HG03571 (cell line): ENCODE data around the gene SPDYE16.
"Not testable (repeated sequence)": the region's sequence is repeated elsewhere in the genome, so short reads cannot be mapped to it uniquely, and the experiment has no call there.

ENCODE experiments used
- ATAC-seq: cut with Tn5 transposase; IDR thresholded peaks from one replicate; pipeline ENCODE4 v1.9.1; 2021; ENCODE audit not compliant: unreplicated experiment

Gene SPDYE16, protein sequence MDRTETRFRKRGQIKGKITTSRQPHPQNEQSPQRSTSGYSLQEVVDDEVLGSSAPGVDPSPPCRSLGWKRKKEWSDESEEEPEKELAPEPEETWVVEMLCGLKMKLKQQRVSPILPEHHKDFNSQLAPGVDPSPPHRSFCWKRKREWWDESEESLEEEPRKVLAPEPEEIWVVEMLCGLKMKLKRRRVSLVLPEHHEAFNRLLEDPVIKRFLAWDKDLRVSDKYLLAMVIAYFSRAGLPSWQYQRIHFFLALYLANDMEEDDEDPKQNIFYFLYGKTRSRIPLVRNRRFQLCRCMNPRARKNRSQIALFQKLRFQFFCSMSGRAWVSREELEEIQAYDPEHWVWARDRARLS

DNA sequence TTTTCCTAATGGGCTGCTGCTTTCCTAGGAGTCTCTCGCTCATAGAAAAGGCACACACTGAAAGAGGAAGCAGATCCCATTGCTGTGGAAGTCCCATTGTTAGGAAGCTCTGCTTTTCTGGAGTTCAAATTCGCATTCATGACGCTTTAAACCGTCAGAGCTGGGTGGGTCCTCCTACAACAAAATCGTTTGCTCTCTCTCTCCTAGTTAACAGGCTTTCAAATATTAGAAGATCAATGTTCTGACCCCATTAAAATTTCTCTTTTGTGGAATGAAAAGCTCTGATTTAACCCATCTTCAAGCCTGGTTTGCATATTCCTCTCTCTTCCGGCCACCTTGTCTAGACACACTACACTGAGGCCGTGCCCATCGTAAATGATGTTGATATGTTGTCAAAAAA lies at the start of gene SPDYE16:
SPDYE16 (minus strand) TSS at position 101 of the 400 bp plus-strand sequence. CDS start 1,838 bp downstream, outside the sequence.
- not testable (repeated sequence) for ATAC-seq

DNA sequence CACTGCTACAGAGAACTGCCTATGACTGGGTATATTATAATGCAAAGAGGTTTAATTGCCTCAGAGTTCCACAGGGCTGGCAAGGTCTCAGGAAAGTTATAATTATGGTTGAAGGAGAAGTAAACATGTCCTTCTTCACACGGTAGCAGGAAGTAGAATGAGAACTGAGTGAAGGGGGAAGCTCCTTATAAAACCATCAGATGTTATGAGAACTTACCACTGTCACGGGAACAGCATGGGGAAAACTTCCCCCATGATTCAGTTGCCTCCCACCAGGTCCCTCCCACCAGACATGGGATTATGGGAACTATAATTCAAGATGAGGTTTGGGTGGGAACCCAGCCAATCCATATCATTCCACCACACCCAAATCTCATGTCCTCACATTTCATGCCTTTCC lies 49.6 kb upstream of the SPDYE16 start:
- not testable (repeated sequence) for ATAC-seq

DNA sequence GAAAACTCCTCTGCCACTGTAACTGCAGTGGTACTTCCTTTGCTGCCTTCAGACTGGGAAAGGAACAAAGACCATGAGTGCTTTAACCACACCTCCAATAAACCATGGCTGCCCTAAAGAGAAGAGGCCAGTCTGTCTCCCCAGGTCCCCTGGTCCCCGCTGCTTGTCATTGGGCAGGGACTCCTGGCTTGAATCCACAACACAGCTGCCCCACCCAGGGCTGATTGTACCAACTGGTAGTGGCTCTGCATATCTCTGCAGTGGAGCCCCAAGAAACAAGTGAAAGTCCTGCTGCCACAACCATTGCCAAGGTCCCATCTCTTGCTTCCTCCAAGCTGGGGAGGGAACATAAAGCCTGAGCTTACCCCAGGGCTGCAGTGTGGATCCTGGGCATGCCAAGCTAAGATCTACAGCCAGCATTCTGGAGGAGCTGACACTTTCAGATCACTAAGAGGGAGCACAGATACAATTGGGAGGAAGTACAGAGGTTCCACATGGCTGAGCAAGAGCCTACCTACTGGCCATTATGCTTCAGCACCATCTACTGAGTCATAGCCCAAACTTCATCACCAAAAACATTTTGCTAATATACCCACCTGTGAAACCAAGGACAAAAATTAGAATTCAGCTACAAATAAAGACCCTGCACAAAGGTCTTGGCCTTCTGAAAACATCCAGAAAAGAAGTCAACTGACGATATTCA lies 48.7 kb upstream of the SPDYE16 start:
- peak; percentile 85 for ATAC-seq

DNA sequence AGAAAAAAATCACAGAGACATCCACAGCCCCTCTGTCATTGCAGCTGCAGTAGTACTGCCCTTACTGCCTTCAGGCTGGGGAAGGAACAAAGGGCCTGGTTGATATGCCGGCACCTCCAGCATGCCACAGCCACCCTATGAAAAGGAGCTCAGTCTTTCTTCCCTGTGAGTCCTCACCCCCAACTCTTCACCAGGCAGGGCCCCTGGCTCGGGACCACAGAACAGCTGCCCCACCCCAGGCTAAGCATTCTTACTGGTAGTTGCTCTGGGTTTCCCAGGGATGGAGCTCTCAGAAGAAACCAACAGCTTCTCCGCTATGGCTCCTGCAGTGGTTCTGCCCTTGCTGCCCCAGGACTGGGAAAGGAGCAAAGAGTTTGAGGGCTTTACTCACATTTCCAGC lies 47.9 kb upstream of the SPDYE16 start:
- ATAC-seq, result not testable (repeated sequence)

DNA sequence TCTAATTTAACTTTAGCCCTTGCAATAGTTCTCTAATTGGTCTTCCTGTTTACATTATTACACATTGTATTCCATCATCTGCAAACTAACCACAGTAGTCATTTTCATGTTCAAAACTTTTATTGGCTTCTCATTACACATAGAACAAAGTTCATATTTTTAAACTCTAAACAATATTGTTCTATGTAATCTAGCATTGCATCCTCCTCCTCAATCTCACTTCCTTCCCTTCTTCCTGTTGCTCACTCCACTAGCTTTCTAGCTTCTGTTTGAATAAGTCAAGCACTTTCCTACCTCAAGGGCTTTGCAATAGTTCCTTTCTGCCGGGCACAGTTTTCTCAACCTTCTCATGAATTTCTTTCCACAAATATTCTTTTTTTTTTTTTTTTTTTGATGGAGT lies 45.5 kb upstream of the SPDYE16 start:
- ATAC-seq, result not testable (repeated sequence)

DNA sequence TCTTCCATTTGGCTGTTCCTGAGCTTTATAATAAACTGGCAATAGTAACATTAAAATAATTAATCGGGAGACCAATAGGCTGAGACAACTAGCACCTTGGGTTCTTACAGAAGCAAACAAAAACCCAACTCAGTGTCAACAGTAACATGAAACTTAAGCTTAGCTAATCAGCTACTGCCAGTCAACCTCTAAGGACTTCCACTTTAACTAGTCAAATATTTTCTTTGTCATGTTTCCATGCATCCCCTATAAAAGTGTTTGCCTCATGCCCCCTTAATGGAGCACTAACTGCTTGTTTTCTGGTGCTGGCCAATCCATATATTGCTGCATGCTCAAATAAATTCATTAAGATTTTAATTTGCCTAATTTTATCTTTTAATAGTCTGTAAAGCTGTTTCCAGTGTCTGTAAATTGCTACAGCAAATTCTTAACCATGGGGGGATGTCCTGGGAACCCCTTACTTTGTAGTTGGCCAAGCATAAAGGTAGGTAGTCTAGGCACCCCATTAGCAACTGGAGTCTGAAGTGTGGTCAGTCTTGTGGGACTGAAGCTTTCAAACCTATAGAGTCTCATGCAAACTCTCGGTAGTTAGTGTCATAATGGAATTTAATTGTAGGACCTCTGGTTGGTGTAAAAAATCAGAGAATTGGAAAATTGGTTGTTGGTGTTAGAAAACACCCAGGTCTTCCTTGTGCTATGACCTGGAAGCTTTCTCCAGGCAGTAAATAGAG lies 43.7 kb upstream of the SPDYE16 start:
- ATAC-seq, result not testable (repeated sequence)

DNA sequence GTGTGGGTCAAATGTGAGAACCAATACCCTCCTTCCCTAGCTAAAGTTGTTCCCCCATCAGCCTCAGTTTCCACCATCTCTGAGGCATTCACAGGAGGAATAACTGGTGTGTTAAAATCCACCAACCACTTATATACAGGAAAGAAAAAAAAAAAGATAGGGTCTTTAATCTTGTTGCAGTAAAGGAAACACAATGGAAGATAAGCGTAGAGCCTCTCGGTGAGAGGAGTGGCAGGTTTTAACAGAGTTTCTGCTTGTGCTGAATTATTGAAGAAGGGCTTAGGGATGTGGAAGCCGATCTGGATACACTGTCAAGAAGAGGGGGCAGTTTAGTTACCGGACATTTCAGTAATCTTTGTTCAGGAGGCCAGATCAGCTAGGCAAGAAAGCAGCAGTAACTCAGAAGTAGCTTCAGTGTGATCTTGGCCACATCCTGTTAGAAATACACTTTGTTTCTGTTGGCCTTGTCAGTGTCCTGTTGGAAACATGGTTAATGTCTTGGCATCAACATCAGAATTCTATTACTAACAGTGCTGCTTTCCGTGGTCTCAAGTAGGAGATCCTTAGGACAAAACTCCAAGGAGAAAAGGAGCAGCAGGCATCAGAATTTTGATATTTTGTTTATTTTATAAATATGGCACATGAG lies 40.7 kb upstream of the SPDYE16 start:
- ATAC-seq, result not testable (repeated sequence)

DNA sequence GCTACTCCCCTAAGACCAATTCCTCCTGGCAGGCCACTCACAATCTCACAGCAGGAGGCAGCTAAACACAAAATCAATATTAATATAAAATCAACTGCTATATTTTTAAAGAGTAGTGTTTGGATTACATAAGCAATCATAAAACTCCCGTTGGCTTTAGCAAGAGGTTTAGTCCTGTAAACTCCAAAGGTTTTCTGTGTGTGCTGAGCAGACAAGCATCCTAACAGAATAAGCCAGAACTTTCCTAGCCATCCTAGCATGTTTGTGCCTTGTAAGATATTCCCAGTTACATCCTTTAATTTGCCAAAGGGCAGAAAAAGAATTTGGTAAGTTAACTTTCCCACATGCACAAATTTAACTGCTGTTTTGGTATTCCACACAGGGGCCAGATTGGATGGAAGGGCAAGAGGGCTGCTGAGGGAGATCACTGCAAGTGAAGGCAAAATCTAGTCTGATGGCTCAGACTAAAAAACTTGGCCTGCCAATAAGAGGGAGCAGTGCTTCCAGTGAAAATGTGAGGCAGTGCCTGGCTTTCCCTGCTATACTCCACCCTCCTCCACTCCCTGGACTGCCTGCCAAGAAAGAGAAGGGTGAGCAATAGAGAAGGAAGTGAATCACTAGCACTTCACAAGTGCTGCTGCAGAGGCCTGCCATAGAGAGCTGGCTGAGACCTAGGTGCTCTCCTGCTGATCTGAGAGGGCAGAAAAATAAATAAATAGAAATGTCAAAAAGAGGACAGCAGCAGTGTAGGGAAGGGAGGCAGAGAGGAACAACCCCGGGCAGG lies 39.9 kb upstream of the SPDYE16 start:
- not testable (repeated sequence) for ATAC-seq

DNA sequence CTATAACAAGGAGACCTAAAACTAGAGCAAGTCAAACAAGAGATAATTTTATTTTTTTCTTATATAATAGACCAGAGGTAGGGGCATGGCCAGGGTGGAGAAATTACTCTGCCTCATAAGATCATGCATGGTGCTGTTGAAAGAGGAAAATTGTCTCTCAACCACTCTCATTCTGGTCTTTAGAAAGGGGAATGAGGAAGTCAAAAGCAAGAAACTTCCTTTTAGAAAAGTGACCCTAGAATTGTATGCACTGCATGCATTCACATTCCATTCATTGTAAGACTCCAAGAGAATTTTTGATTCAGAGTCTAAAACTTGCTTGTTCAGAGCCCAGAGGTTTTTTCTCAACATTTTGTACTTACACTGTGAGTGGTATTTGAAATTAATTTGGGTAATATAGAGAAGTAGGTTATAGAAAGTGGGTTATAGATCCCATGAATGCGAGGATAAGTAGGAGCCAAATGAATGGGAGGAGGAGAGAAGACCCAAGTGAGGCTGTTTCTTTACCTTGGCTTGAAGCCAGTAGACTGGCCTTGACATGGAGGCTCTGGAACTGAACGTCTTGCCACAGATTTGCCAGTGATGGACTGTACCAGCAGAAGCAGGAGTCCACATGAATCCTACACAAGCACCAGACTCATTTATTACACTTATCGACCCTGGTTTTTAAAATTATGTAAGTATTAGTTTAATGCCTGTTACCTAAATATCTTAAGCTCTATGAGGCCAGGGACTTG lies 33.0 kb upstream of the SPDYE16 start:
- not testable (repeated sequence) for ATAC-seq

DNA sequence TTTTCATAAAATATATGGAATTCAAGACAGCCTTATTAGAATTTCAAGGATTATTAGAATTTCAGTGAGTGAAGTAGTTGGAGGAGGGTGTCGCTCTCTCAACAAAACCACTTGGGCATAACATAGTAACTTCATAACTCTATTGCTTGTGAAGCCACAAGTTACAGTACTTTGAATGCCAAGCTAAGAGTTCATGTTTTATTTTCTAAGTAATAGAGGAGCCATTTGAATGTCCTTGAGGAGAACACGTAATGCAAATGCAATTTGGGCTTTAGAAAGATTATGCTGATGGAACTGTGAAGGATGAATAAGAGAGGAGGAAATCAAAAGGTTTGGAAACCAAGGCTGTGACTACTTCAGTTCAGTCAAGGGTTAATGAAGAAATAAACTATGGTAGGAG lies 32.3 kb upstream of the SPDYE16 start:
- ATAC-seq, result not testable (repeated sequence)

DNA sequence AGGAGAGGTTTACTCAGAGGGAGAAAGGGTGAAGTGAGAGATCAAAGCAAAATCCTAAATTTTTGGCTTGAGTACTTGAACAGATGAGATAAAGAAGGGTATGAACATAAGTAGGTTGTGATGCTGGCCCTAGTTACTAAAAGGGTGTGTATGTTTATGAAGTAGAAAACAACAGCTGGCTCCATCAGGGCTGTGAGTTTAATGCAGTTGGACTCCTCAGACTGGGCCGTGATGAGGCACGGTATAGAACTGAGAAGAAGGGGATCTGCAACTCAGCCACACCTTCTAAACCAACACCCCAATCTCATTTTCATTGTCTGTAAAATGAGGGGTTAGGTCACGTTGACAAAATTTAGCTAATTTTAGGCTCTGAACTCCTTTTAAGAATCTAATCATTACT lies 29.2 kb upstream of the SPDYE16 start:
- not testable (repeated sequence) for ATAC-seq

DNA sequence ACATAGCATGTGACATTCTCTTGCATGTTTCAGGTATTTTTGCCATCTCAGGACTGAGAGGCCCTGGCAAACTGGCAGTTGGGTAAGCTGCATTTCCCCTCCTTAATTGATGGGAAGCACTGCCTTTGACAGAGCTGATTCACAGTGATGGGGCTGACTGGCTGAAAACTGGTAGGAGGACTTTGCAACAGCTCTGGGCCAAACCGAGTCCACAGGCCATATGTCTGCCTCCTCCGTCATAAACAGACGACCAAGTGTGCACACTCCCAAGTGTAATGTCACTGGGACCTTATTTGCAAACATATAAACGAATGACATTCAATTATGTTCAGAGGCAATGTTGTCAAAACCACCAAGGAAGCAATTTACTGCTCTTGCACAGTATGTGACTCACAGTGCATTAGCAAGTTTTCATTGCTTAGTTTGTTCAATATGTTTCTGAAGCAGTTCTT lies 27.3 kb upstream of the SPDYE16 start:
- ATAC-seq, result not testable (repeated sequence)

DNA sequence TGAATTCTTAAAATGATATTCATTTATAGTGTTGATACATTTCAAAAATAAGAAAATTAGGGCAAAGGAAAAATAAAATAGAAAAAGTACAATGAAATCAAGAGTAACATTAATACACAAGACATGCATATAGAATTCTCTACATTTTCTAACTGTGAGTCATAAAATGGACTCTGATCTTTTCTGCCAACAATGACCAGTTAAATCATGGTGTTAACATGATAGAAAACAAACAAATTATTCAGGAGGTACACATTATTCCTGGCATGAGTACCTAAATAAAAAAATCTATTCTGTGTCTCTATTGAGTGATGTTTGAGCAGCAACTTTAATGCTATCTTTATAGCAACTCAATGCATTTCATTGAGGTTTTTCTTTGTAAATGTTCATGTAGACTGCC lies 25.6 kb upstream of the SPDYE16 start:
- ATAC-seq, result not testable (repeated sequence)

DNA sequence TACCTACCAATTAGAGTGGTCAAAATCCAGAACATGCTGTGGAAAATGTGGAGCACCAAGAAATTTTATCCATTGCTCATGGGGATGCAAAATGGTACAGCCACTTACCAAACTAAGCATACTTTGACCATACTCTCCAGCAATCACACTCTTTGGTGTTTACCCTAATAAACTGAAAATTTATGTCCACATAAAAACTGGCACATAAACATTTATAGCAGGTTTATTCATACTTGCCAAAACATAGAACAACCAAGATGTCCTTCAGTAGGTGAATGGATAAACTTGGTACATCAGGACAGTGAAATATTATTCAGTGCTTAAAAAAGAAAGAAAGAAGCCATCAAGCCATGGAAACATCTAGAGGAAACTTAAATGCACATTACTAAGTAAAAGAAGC lies 24.7 kb upstream of the SPDYE16 start:
- ATAC-seq, result not testable (repeated sequence)

DNA sequence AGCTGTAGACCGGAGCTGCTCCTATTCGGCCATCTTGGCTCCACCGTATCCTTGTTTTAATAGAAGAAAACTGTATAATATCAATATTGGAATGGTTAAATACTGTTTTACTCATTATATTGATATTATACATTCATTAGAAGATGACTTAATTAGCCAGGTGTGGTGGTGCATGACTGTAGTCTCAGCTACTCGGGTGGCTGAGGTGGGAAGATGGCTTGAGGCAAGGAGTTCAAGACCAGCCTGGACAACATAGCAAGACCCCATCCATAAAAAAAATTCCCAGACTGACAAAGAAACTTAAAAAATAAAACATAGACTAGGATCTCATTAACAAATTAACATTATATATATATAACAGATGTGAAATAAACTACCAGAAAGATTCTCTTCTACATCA lies 24.2 kb upstream of the SPDYE16 start:
- ATAC-seq, result not testable (repeated sequence)

DNA sequence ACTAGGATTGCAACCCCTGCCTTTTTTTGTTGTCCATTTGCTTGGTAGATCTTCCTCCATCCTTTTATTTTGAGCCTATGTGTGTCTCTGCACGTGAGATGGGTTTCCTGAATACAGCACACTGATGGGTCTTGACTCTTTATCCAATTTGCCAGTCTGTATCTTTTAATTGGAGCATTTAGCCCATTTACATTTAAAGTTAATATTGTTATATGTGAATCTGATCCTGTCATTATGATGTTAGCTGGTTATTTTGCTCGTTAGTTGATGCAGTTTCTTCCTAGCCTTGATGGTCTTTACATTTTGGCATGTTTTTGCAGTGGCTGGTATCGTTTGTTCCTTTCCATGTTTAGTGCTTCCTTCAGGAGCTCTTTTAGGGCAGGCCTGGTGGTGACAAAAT lies 21.9 kb upstream of the SPDYE16 start:
- ATAC-seq, result not testable (repeated sequence)

DNA sequence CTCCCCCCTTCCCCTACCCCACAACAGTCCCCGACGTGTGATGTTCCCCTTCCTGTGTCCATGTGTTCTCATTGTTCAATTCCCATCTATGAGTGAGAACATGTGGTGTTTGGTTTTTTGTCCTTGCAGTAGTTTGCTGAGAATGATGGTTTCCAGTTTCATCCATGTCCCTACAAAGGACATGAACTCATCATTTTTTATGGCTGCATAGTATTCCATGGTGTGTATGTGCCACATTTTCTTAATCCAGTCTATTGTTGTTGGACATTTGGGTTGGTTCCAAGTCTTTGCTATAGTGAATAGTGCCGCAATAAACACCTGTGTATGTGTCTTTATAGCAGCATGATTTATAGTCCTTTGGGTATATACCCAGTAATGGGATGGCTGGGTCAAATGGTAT lies 18.2 kb upstream of the SPDYE16 start:
- ATAC-seq, result not testable (repeated sequence)

DNA sequence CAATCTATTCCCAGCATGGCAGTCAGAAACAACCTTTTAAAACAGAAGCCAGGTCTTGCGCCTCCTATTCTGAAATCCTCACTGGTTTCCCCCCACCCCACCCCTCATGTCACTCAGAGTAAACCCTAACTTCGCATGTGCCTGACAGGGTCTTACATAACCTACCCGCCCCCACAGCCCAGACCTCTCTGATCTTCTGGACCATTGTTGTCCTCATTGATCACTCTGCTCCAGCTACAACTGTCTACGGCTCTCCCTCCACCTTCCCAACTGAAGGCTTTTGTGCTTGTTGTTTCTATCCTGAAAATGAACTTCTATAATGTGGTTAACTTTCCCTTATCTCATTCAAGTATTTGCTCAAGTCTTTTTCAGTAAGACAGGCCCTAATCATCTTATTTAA lies 17.1 kb upstream of the SPDYE16 start:
- not testable (repeated sequence) for ATAC-seq

DNA sequence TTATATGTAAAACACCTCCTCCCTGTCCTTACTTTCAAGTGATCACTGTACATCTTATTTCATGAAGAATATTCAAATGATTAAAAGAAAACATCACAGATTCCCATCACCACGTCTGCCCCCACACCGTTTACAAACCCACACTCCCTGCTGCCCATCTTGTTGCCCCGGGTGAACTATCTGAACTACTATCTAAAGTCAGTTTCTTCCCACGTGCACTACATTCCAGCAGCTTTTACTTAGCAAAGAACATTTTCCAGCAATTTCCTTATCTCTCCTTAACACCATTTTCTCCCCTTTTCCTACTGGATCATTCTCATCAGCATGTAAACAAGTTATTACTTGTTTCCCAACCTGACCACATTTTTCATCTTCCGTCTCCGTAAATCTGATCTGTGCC lies 16.6 kb upstream of the SPDYE16 start:
- ATAC-seq, result not testable (repeated sequence)
